Measurements from ENCODE around the gene NTM.

- TF ChIP-seq POLR2A (IDR thresholded peaks at IDR 0.05) (no peak), CTCF (IDR thresholded peaks at IDR 0.05 in 8 of 11, conservative IDR thresholded peaks at IDR 0.05 in 3 of 11) (no peak), POLR2AphosphoS5 (IDR thresholded peaks at IDR 0.05) (no peak)
Measured at GRCh38 chr11:131678658-131679340, 308.4 kb downstream of the NTM start.

Data from spleen (tissue), 7 donors.